Measurements from ENCODE around the gene TOR3A. TPM values are rescaled to one million over a fixed set of nuclear protein-coding genes. Genes with fewer than 3 reads are reported as not detected.

The TOR3A gene
- total and polyA plus RNA-seq, 2 experiments from 2014 or later, result 26.5 to 29.5 TPM

- Histone ChIP-seq H3K9me3 (ENCODE audit: low read depth) (no peaks in the 10 kb centered on the region), H3K4me3 (no peak overlapping the region), H3K27me3 (no peaks in the 10 kb centered on the region), H3K4me1 (ENCODE audit: low read depth) (no peaks in the 10 kb centered on the region), H3K36me3 (peaks cover 20% of the 10 kb centered on the region), H3K27ac (no peak overlapping the region)
- no peak for TF ChIP-seq CTCF (IDR thresholded peaks at IDR 0.05; ENCODE audit: low read depth, low read length)
- no peak for DNase-seq (ENCODE audit: low read depth in 1 of 2, low spot score in 1 of 2)
Measured at GRCh38 chr1:179119513-179119912, 37.6 kb downstream of the TOR3A start.

GRCh38 chr1:179120736-179121135 lies 38.9 kb downstream of the TOR3A start:
- no peak for DNase-seq (ENCODE audit: low read depth in 1 of 2, low spot score in 1 of 2)
- H3K4me3 ChIP-seq, result no peak overlapping the region
- no peaks in the 10 kb centered on the region for H3K9me3 ChIP-seq (ENCODE audit: low read depth)
- no peaks in the 10 kb centered on the region for H3K27me3 ChIP-seq
- no peaks in the 10 kb centered on the region for H3K4me1 ChIP-seq (ENCODE audit: low read depth)
- H3K27ac ChIP-seq, result peak overlapping the region; percentile 40
- peaks cover 17% of the 10 kb centered on the region for H3K36me3 ChIP-seq
- no peak for TF ChIP-seq CTCF (IDR thresholded peaks at IDR 0.05; ENCODE audit: low read depth, low read length)

GRCh38 chr1:179121159-179121938 lies 39.5 kb downstream of the TOR3A start:
- no peaks in the 10 kb centered on the region for H3K9me3 ChIP-seq (ENCODE audit: low read depth)
- TF ChIP-seq CTCF (IDR thresholded peaks at IDR 0.05; ENCODE audit: low read depth, low read length), result peak; percentile 61
- no peak overlapping the region for H3K4me3 ChIP-seq
- H3K36me3 ChIP-seq, result peaks cover 22% of the 10 kb centered on the region
- DNase-seq (ENCODE audit: low read depth in 1 of 2, low spot score in 1 of 2), result peak; percentile 56 to 70
- H3K4me1 ChIP-seq (ENCODE audit: low read depth), result no peaks in the 10 kb centered on the region
- peak overlapping the region; percentile 40 for H3K27ac ChIP-seq
- H3K27me3 ChIP-seq, result no peaks in the 10 kb centered on the region

GRCh38 chr1:179124873-179125272 lies 43.0 kb downstream of the TOR3A start:
- DNase-seq (ENCODE audit: low read depth in 1 of 2, low spot score in 1 of 2), result no peak
- H3K27ac ChIP-seq, result no peak overlapping the region
- H3K4me3 ChIP-seq, result no peak overlapping the region
- H3K9me3 ChIP-seq (ENCODE audit: low read depth), result no peaks in the 10 kb centered on the region
- peaks cover 7% of the 10 kb centered on the region for H3K36me3 ChIP-seq
- no peak for TF ChIP-seq CTCF (IDR thresholded peaks at IDR 0.05; ENCODE audit: low read depth, low read length)
- no peaks in the 10 kb centered on the region for H3K4me1 ChIP-seq (ENCODE audit: low read depth)
- no peaks in the 10 kb centered on the region for H3K27me3 ChIP-seq

GRCh38 chr1:179126338-179127060 lies 44.6 kb downstream of the TOR3A start:
- no peaks in the 10 kb centered on the region for H3K27me3 ChIP-seq
- H3K9me3 ChIP-seq (ENCODE audit: low read depth), result no peaks in the 10 kb centered on the region
- no peak overlapping the region for H3K4me3 ChIP-seq
- no peak for TF ChIP-seq CTCF (IDR thresholded peaks at IDR 0.05; ENCODE audit: low read depth, low read length)
- DNase-seq (ENCODE audit: low read depth in 1 of 2, low spot score in 1 of 2), result no peak
- no peak overlapping the region for H3K27ac ChIP-seq
- no peaks in the 10 kb centered on the region for H3K4me1 ChIP-seq (ENCODE audit: low read depth)
- H3K36me3 ChIP-seq, result peaks cover 12% of the 10 kb centered on the region
